Stimulated activated CD8-positive, alpha-beta memory T cell treated with anti-CD3 and anti-CD28 coated beads, Interleukin-7, amount 100 ng/mL, for 1 hour (primary cell): ENCODE data around the gene IVNS1ABP.

Experiments
- DNase-seq, 2 donors: peaks; one replicate each; pipeline ENCODE4 v3.0.0-alpha.2; 2020; ENCODE audit warnings: low read depth in 2 of 2

IVNS1ABP gene

GRCh38 chr1:185293967-185294542, 23.0 kb downstream of the IVNS1ABP start:
- DNase-seq = no peak

- no peak for DNase-seq
These were observed 24.8 kb downstream of the IVNS1ABP start for GRCh38 chr1:185292237-185292636.

- DNase-seq = no peak
These were observed 25.4 kb downstream of the IVNS1ABP start for GRCh38 chr1:185291652-185292051.

- DNase-seq = no peak
These were observed 25.9 kb downstream of the IVNS1ABP start for GRCh38 chr1:185291159-185291558.

GRCh38 chr1:185289880-185290279, 27.2 kb downstream of the IVNS1ABP start:
- no peak for DNase-seq

- no peak for DNase-seq
These were observed 28.6 kb downstream of the IVNS1ABP start for GRCh38 chr1:185288435-185288834.

- no peak for DNase-seq
These were observed 29.6 kb downstream of the IVNS1ABP start for GRCh38 chr1:185287451-185287850.

- DNase-seq = no peak
These were observed 32.3 kb downstream of the IVNS1ABP start for GRCh38 chr1:185284533-185285276.

GRCh38 chr1:185284116-185284515, 32.9 kb downstream of the IVNS1ABP start:
- no peak for DNase-seq

GRCh38 chr1:185281245-185281644, 35.8 kb downstream of the IVNS1ABP start:
- DNase-seq = no peak

- DNase-seq = no peak
These were observed 36.5 kb downstream of the IVNS1ABP start for GRCh38 chr1:185280589-185280988.

GRCh38 chr1:185279571-185279970, 37.5 kb downstream of the IVNS1ABP start:
- DNase-seq = no peak

GRCh38 chr1:185271921-185272320, 45.1 kb downstream of the IVNS1ABP start:
- DNase-seq = no peak

GRCh38 chr1:185268352-185268751, 48.7 kb downstream of the IVNS1ABP start:
- DNase-seq = no peak

GRCh38 chr1:185267701-185268100, 49.3 kb downstream of the IVNS1ABP start:
- DNase-seq = no peak

GRCh38 chr1:185267301-185267700, 49.7 kb downstream of the IVNS1ABP start:
- no peak for DNase-seq

GRCh38 chr1:185265314-185265713, 51.7 kb downstream of the IVNS1ABP start:
- DNase-seq = no peak

GRCh38 chr1:185263780-185264179, 53.3 kb downstream of the IVNS1ABP start:
- no peak for DNase-seq

- DNase-seq = no peak
These were observed 53.8 kb downstream of the IVNS1ABP start for GRCh38 chr1:185263292-185263691.

GRCh38 chr1:185262151-185262550, 54.9 kb downstream of the IVNS1ABP start:
- no peak for DNase-seq

- DNase-seq = no peak
These were observed 56.4 kb downstream of the IVNS1ABP start for GRCh38 chr1:185260611-185261010.

- DNase-seq = no peak
These were observed 58.4 kb downstream of the IVNS1ABP start for GRCh38 chr1:185258676-185259075.

- no peak for DNase-seq
These were observed 59.2 kb downstream of the IVNS1ABP start for GRCh38 chr1:185257950-185258208.
